Measurements from ENCODE around the gene TEDC1.

Gene TEDC1

GRCh38 chr14:105484997-105485393, 6.1 kb upstream of the TEDC1 start:
- DNase-seq = no peak

GRCh38 chr14:105485739-105486162, 5.3 kb upstream of the TEDC1 start:
- DNase-seq = peak; percentile 72

- no peak for DNase-seq
Measured at GRCh38 chr14:105486163-105486973, 4.7 kb upstream of the TEDC1 start, which contains the start of gene CRIP1. CRIP1 (plus strand) TSS chr14:105486886; CDS start chr14:105487260, 374 bp downstream.

GRCh38 chr14:105486974-105487448, 4.0 kb upstream of the TEDC1 start:
- DNase-seq = peak; percentile 75

- no peak for DNase-seq
Measured at GRCh38 chr14:105487449-105487985, 3.5 kb upstream of the TEDC1 start.

- DNase-seq = no peak
Measured at GRCh38 chr14:105487986-105488777, 2.9 kb upstream of the TEDC1 start.

- DNase-seq = no peak
Measured at GRCh38 chr14:105488781-105489541, 2.1 kb upstream of the TEDC1 start.

GRCh38 chr14:105489542-105490266, 1.3 kb upstream of the TEDC1 start:
- DNase-seq = peak; percentile 86

- DNase-seq = peak; percentile 90
Measured at GRCh38 chr14:105490267-105490571, 827 bp upstream of the TEDC1 start.

- no peak for DNase-seq
Measured at GRCh38 chr14:105491366-105491973, 424 bp downstream of the TEDC1 start.

- no peak for DNase-seq
Measured at GRCh38 chr14:105492031-105492970, 1.3 kb downstream of the TEDC1 start.

- DNase-seq = no peak
Measured at GRCh38 chr14:105492971-105493871, 2.2 kb downstream of the TEDC1 start.

- DNase-seq = no peak
Measured at GRCh38 chr14:105493921-105494605, 3.0 kb downstream of the TEDC1 start.

GRCh38 chr14:105494606-105494929, 3.5 kb downstream of the TEDC1 start:
- DNase-seq = no peak

GRCh38 chr14:105495101-105495989, 4.3 kb downstream of the TEDC1 start:
- no peak for DNase-seq

- DNase-seq = no peak
Measured at GRCh38 chr14:105495990-105496830, 5.2 kb downstream of the TEDC1 start.
